ENCODE data around the gene MLF1. TPM values are rescaled to one million over a fixed set of nuclear protein-coding genes. Genes with fewer than 3 reads are reported as not detected.

MLF1 gene
- total and polyA plus RNA-seq, 5 experiments from 2014 or later: 0.56 to 3.9 (median 1.2) TPM; not detected in 1

DNA sequence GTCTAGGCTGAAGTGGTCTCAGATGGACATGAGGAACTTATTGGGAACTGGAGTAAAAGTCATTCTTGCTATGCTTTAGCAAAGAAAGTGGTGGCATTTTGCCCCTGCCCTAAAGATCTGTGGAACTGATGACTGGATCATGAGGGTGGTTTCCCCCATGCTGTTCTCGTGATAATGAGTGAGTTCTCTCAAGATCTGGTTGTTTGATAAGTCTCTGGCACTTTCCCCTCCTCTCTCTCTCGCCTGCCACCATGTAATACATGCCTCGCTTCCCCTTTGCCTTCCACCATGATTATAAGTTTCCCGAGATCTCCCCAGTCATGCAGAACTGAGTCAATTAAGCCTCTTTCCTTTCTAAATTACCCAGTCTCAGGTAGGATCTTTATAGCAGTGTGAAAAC, 11.5 kb upstream of the MLF1 start:
- Mint-ChIP-seq H3K36me3 (peaks cover 0 to 2% (median 0%) of the 10 kb centered on the region in 3 donors), H3K9me3 (no peaks in the 10 kb centered on the region), H3K4me1 (no peaks in the 10 kb centered on the region), H3K27ac (no peak overlapping the region), H3K4me3 (no peak overlapping the region), H3K27me3 (peaks cover 15 to 46% (median 25%) of the 10 kb centered on the region in 5 donors)
- no peak for ATAC-seq
- POLR2A ChIA-PET: no interaction called here
- no peak for DNase-seq

DNA sequence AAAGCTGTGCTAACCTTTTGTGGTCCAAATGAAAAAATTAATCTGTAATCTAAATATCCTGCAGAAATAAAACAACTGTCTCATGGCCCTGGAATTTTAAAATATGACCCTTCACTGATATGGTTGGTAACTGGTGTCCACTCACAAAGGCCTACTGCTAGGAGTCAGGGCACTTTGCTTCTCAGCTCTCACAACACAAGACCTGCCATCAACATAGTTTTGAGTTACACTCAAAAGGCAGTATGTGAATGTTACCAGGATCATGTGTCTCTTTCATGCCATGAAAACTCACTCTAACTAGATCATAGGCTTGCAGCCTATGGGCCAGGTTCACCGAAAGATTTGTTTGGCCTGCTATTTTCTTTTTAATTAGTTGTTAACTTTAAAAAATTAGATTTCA, 10.0 kb upstream of the MLF1 start:
- Mint-ChIP-seq H3K4me1 (no peaks in the 10 kb centered on the region), H3K9me3 (peaks cover 0 to 9% (median 0%) of the 10 kb centered on the region in 9 donors), H3K27me3 (peaks cover 12 to 50% (median 22%) of the 10 kb centered on the region in 5 donors), H3K36me3 (peaks cover 0 to 5% (median 3%) of the 10 kb centered on the region in 3 donors), H3K4me3 (no peak overlapping the region), H3K27ac (no peak overlapping the region)
- DNase-seq: no peak
- ATAC-seq: no peak
- POLR2A ChIA-PET: interaction anchor here (1.1 kb wide), 1 partner anchor 10 kb away, joined by 4 read pairs; the partner anchor contains the start of gene MLF1

DNA sequence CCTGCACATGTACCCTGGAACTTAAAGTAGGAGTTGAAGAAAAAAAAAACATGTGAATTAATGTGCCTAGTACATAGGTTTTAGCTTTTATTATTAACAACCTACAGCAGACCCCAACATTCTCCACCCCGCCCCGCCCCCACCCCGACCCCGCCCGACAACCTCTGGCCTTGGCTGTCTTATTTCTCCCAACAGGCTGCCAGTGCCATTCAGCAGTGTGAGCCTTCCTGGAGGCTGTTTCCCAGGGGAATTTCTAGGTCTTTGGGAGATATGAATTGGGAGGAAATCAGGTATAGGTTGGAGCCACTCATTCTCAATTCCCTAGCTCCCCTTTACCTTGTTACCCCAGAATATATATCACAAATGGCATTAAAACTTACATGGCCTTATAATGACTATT, 8.3 kb upstream of the MLF1 start:
- no peaks in the 10 kb centered on the region for H3K4me1 Mint-ChIP-seq
- DNase-seq (no peak), ATAC-seq (no peak)
- H3K4me3 Mint-ChIP-seq: no peak overlapping the region
- POLR2A ChIA-PET: no interaction called here
- H3K27ac Mint-ChIP-seq: no peak overlapping the region
- H3K27me3 Mint-ChIP-seq: peaks cover 12 to 44% (median 21%) of the 10 kb centered on the region in 5 donors
- peaks cover 0 to 5% (median 3%) of the 10 kb centered on the region in 3 donors for H3K36me3 Mint-ChIP-seq
- H3K9me3 Mint-ChIP-seq: peaks cover 0 to 9% (median 0%) of the 10 kb centered on the region in 9 donors

DNA sequence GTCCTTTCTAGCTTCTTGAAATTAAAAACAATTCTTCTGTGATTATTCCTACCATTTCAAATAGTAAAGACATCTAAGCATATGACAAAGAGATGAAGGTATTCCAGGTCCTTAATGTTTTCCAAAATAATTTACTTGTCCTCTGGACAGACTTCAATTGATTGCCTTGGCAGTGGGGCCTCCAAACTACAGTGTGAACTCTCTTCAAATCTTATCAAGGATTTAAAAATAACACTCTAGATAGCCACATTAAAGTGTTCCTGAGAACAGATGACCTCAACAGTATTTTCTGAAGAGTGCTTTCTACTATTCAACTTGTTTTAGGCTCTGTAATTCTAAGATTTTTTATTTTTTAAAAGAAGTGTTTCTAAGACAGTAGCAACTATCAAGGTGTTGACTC, 7.9 kb upstream of the MLF1 start:
- H3K36me3 Mint-ChIP-seq: peaks cover 0 to 5% (median 3%) of the 10 kb centered on the region in 3 donors
- H3K27me3 Mint-ChIP-seq: peaks cover 14 to 47% (median 21%) of the 10 kb centered on the region in 5 donors
- no peaks in the 10 kb centered on the region for H3K4me1 Mint-ChIP-seq
- H3K9me3 Mint-ChIP-seq: peaks cover 0 to 9% (median 0%) of the 10 kb centered on the region in 9 donors
- ATAC-seq (no peak), DNase-seq (no peak)
- no peak overlapping the region for H3K4me3 Mint-ChIP-seq
- POLR2A ChIA-PET: no interaction called here
- no peak overlapping the region for H3K27ac Mint-ChIP-seq

DNA sequence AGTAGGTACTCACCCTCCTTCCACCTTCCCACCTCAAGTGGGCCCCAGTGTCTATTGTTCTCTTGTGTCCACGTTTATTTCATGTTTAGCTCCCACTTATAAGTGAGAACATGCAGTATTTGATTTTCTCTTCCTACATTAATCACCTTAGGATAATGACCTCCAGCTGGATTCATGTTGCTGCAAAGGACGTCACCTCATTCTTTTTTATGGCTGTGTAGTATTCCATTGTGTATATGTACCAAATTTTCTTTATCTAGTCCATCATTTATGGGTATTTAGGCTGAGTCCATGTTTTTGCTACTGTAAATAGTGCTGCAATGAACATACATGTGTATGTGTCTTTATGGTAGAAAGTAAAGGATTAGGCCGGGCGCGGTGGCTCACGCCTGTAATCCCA, 5.9 kb upstream of the MLF1 start:
- Mint-ChIP-seq H3K4me1 (no peaks in the 10 kb centered on the region), H3K27me3 (peaks cover 17 to 53% (median 23%) of the 10 kb centered on the region in 5 donors), H3K4me3 (no peak overlapping the region), H3K9me3 (peaks cover 0 to 9% (median 0%) of the 10 kb centered on the region in 9 donors), H3K27ac (no peak overlapping the region), H3K36me3 (peaks cover 0 to 5% (median 3%) of the 10 kb centered on the region in 3 donors)
- POLR2A ChIA-PET: no interaction called here
- ATAC-seq (no peak), DNase-seq (no peak)

DNA sequence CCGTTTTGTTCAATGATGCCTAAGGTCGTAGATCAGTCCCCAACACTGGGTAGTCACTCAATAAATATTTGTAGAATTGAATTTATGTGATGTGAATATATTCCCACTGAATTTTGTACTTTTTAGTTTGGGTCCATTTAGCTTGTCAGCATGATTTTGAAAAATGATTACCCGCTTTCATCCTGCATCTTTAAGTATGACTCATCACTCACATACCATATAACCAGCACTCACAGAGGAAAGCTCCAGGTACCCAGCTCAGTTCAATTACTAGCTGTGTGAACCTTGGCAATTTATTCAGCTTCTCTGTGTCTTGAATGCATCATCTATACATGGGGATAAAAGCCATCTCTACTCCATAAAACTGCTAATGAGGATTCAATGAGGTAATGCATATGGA, 2.2 kb upstream of the MLF1 start:
- POLR2A ChIA-PET: no interaction called here
- peaks cover 3 to 5% (median 5%) of the 10 kb centered on the region in 3 donors for H3K36me3 Mint-ChIP-seq
- no peak overlapping the region for H3K4me3 Mint-ChIP-seq
- H3K9me3 Mint-ChIP-seq: peaks cover 0 to 9% (median 3%) of the 10 kb centered on the region in 9 donors
- no peak for DNase-seq
- H3K27ac Mint-ChIP-seq: no peak overlapping the region
- H3K27me3 Mint-ChIP-seq: peaks cover 23 to 66% (median 37%) of the 10 kb centered on the region in 5 donors
- H3K4me1 Mint-ChIP-seq: peaks cover 6 to 14% (median 12%) of the 10 kb centered on the region in 4 donors
- no peak for ATAC-seq

DNA sequence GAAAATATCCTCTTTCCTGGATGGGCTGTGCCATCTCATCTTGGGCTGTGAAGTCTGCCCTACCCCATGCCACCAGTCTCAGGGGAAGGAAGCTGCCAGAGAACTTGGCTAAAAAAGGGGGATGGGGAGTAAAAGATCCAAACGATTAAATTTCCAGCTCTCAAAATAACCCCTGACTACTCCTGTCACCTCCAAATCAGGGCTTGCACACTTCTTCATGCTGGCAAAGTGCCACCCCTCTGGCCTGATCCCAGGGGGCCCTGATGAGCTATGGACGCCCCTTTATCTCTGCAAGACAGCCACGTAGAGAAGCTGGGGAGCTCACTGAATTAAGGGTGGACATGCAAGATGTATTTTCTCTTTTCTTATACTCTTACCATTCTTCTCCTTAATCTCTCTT, 1.2 kb upstream of the MLF1 start:
- H3K27ac Mint-ChIP-seq: peak overlapping the region in 4 of 10 donors; percentile 34 to 99 (median 70)
- H3K9me3 Mint-ChIP-seq: peaks cover 0 to 8% (median 3%) of the 10 kb centered on the region in 9 donors
- POLR2A ChIA-PET: no interaction called here
- peaks cover 2 to 5% (median 4%) of the 10 kb centered on the region in 3 donors for H3K36me3 Mint-ChIP-seq
- H3K27me3 Mint-ChIP-seq: peaks cover 19 to 63% (median 37%) of the 10 kb centered on the region in 5 donors
- DNase-seq (no peak), ATAC-seq (no peak)
- H3K4me3 Mint-ChIP-seq: peak overlapping the region in 2 of 10 donors; percentile 90
- H3K4me1 Mint-ChIP-seq: peaks cover 6 to 14% (median 12%) of the 10 kb centered on the region in 4 donors

DNA sequence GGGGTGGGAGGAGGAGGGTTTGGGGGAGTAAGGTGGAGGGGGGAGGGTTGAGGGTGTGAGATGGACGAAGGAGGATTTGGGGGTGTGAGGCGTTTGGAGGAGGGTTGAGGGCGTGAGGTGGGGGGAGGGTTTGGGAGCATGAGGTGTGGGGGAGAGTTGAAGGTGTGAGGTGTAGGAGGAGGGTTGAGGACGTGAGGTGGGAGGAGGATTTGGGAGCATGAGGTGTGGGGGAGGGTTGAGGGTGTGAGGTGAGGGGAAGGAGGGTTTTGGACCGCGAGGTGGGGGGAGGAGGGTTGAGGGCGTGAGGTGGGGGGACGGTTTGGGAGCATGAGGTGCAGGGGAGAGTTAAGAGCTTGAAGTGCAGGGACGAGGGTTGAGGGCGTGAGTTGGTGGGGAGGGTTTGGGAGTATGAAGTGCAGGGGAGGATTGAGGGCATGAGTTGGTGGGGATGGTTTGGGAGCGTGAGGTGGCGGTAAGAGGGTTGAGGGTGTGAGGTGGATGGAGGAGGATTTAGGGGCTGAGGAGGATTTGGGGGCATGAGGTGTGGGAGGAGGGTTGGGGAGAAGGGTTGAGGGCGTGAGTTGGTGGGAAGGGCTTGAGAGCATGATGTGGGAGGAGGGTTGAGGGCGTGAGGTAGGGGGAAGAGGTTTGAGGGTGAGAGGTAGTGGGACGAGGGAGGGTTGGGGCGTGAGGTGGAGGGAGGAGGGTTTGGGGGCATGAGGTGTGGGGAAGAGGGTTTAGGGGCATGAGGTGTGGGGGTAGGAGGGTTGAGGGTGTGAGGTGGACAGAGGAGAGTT, 1.2 kb downstream of the MLF1 start:
- Mint-ChIP-seq H3K9me3 (peaks cover 0 to 5% (median 0%) of the 10 kb centered on the region in 9 donors), H3K27me3 (peaks cover 15 to 43% (median 32%) of the 10 kb centered on the region in 5 donors), H3K4me3 (peak overlapping the region in 3 of 10 donors; percentile 18 to 85 (median 41)), H3K27ac (peak overlapping the region in 1 of 10 donors; percentile 37), H3K36me3 (peaks cover 0 to 5% (median 0%) of the 10 kb centered on the region in 3 donors), H3K4me1 (peaks cover 6 to 14% (median 12%) of the 10 kb centered on the region in 4 donors)
- DNase-seq: no peak
- POLR2A ChIA-PET: no interaction called here
- ATAC-seq: no peak

DNA sequence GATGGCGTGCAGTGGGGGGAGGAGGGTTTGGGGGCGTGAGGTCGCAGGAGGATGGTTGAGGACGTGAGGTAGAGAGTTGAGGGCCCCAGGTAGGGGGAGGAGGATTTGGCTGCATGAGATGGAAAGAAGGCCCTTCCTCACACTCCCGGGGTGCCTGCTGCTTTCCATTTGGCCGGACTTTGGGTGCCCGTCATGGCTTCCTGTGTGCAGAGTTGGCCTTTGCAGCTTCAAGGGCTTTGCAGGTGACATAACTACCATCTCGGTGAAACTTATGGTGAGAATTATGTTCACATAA, 1.7 kb downstream of the MLF1 start:
- DNase-seq: no peak
- POLR2A ChIA-PET: no interaction called here
- peaks cover 0 to 5% (median 0%) of the 10 kb centered on the region in 9 donors for H3K9me3 Mint-ChIP-seq
- H3K36me3 Mint-ChIP-seq: peaks cover 0 to 5% (median 0%) of the 10 kb centered on the region in 3 donors
- peaks cover 15 to 42% (median 32%) of the 10 kb centered on the region in 5 donors for H3K27me3 Mint-ChIP-seq
- H3K27ac Mint-ChIP-seq: peak overlapping the region in 1 of 10 donors; percentile 37
- H3K4me3 Mint-ChIP-seq: peak overlapping the region in 3 of 10 donors; percentile 20 to 85 (median 45)
- no peak for ATAC-seq
- H3K4me1 Mint-ChIP-seq: peaks cover 6 to 14% (median 12%) of the 10 kb centered on the region in 4 donors

DNA sequence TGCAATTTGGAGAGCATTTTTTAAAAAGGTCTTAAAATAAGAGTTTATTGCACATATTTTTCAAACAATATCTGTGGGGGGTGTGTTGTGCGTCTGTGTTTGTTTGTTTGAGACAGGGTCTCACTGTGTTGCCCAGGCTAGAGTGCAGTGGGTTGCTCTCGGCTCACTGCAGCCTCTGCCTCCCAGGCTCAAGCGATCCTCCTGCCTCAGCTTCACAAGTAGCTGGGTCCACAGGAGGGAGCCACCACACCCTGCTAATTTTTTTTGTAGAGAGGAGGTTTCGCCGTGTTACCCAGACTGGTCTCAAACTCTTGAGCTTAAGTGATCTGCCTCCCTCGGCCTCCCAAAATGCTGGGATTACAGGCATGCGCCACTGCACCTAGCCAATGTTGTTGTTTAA, 2.7 kb downstream of the MLF1 start:
- Mint-ChIP-seq H3K9me3 (peaks cover 0 to 5% (median 0%) of the 10 kb centered on the region in 9 donors), H3K4me1 (peaks cover 6 to 14% (median 12%) of the 10 kb centered on the region in 4 donors), H3K27me3 (peaks cover 14 to 34% (median 30%) of the 10 kb centered on the region in 5 donors), H3K4me3 (no peak overlapping the region), H3K36me3 (peaks cover 0 to 5% (median 0%) of the 10 kb centered on the region in 3 donors), H3K27ac (no peak overlapping the region)
- ATAC-seq (no peak), DNase-seq (no peak)
- POLR2A ChIA-PET: no interaction called here

DNA sequence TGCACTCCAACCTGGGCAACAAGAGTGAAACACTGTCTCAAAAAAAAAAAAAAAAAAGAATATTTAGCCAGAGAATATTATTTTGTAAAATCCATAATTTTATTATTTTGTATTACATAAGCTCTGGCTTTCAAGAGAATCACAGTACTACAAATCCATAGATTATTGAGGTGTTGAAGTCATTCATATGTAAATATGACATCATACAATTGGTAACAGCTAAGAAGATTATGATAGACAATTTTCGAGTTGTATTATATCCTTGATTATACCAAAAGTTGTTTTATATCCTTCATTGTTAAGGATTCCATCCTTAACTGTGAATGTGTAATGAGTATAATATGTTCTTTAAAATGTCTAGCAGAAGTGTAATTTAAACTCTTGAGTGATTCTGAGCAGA, 3.7 kb downstream of the MLF1 start:
- POLR2A ChIA-PET: no interaction called here
- Mint-ChIP-seq H3K27ac (no peak overlapping the region), H3K4me3 (no peak overlapping the region), H3K4me1 (peaks cover 6 to 14% (median 12%) of the 10 kb centered on the region in 4 donors), H3K36me3 (peaks cover 0 to 5% (median 0%) of the 10 kb centered on the region in 3 donors), H3K9me3 (peaks cover 0 to 5% (median 0%) of the 10 kb centered on the region in 9 donors), H3K27me3 (peaks cover 12 to 28% (median 21%) of the 10 kb centered on the region in 5 donors)
- ATAC-seq: no peak
- no peak for DNase-seq

DNA sequence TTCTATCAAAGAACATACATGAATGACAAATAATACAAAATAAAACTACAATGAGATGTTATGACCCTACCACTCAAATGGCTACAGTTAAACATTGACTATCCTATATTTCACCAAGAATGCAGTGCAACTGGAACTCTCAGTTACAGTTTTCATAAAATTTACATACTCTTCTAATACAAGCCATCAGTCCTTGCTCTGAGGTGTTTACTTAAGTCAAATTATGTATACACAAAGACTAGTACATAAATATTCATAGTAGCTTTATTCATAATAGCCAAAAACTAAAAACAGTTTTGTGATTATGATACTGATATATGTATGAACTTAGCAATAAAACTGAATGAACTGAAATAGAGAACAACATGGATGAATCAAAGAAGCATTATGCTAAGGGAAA, 19.2 kb downstream of the MLF1 start:
- H3K9me3 Mint-ChIP-seq: peaks cover 0 to 1% (median 0%) of the 10 kb centered on the region in 9 donors
- DNase-seq: no peak
- POLR2A ChIA-PET: no interaction called here
- H3K27me3 Mint-ChIP-seq: peaks cover 0 to 13% (median 6%) of the 10 kb centered on the region in 5 donors
- H3K4me1 Mint-ChIP-seq: no peaks in the 10 kb centered on the region
- ATAC-seq: no peak
- H3K36me3 Mint-ChIP-seq: peaks cover 0 to 3% (median 0%) of the 10 kb centered on the region in 3 donors
- H3K4me3 Mint-ChIP-seq: no peak overlapping the region
- no peak overlapping the region for H3K27ac Mint-ChIP-seq

DNA sequence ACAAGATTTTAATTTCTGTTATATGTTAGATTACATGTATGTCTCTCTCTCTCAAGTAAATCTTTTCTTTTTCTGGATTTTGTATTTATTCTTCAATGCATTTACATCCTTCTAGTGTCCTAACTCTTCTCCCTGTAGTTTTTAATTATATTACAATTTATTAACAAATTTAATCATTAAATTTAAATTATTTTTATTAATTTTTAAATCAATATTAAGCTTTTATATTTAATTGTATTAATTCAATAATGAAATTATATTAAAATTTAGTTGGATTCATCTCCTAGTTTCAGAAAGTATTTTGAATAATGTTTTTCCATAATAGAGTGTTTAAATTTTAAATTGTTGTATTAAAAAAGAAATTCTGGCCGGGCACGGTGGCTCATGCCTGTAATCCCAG, 29.8 kb downstream of the MLF1 start:
- H3K36me3 Mint-ChIP-seq: no peaks in the 10 kb centered on the region
- DNase-seq: no peak
- ATAC-seq: no peak
- no peaks in the 10 kb centered on the region for H3K9me3 Mint-ChIP-seq
- no peaks in the 10 kb centered on the region for H3K4me1 Mint-ChIP-seq
- POLR2A ChIA-PET: no interaction called here
- peaks cover 0 to 2% (median 0%) of the 10 kb centered on the region in 5 donors for H3K27me3 Mint-ChIP-seq
- H3K4me3 Mint-ChIP-seq: no peak overlapping the region
- H3K27ac Mint-ChIP-seq: no peak overlapping the region

Measured in naive thymus-derived CD8-positive, alpha-beta T cell (primary cell).